Osteocyte (in vitro differentiated cells): Measurements from ENCODE around the gene KIF13A. TPM values are rescaled to one million over a fixed set of nuclear protein-coding genes. Genes with fewer than 3 reads are reported as not detected.
"Not testable (repeated sequence)": the region's sequence is repeated elsewhere in the genome, so short reads cannot be mapped to it uniquely, and the experiment has no call there.

Experiments
- DNase-seq: peaks from one replicate; pipeline ENCODE4 v3.0.0; 2021; ENCODE audit warnings: mixed read lengths; ENCODE audit not compliant: unreplicated experiment; ENCODE audit errors: extremely low spot score
- H3K27ac Mint-ChIP-seq: one replicate; pipeline ENCODE4 v1.8.0; 2021; ENCODE audit warnings: mild to moderate bottlenecking, mixed read lengths; ENCODE audit not compliant: unreplicated experiment
- H3K27me3 Mint-ChIP-seq: one replicate; pipeline ENCODE4 v1.8.0; 2021; ENCODE audit warnings: mixed read lengths; ENCODE audit not compliant: unreplicated experiment
- H3K36me3 Mint-ChIP-seq: one replicate; pipeline ENCODE4 v1.8.0; 2021; ENCODE audit warnings: mixed read lengths; ENCODE audit not compliant: unreplicated experiment
- H3K4me1 Mint-ChIP-seq: one replicate; pipeline ENCODE4 v1.8.0; 2021; ENCODE audit warnings: mixed read lengths; ENCODE audit not compliant: unreplicated experiment
- H3K4me3 Mint-ChIP-seq: one replicate; pipeline ENCODE4 v1.8.0; 2021; ENCODE audit warnings: mild to moderate bottlenecking, moderate library complexity, mixed read lengths; ENCODE audit not compliant: unreplicated experiment
- H3K9me3 Mint-ChIP-seq: one replicate; pipeline ENCODE4 v1.8.0; 2021; ENCODE audit warnings: mixed read lengths; ENCODE audit not compliant: unreplicated experiment
- CTCF ChIP-seq: fragments of 200-600 bp; sonication (generic); IDR thresholded peaks from 2 replicates; pipeline ENCODE4 v1.5.0; 2021; ENCODE audit warnings: antibody characterized with exemption, mild to moderate bottlenecking, moderate library complexity
- total RNA-seq: library from RNA; stranded (reverse); gene quantifications from 2 replicates; pipeline ENCODE4 v1.2.1, GENCODE V29; 2021

Gene KIF13A
- total RNA-seq, 1 donor from 2014 or later = 47.5 TPM

DNA sequence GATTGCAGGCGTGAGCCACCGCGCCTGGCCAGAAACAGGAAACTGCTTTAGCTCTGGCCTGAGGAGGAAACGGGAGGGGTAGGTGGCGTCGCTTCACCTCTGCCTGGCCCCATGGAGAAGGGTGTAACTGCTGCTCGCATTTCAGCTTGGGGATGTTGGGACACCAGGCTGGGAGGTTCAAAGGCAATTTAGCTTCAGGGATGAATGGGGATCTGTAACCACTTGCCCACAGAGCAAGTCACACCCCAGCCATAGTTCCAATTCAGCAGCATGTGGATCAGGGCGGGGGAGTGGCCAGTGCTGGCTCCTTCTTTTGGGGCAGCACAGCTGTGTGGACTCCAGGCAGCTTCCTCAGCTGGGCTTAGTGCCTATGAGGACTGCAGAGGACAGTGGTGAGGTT is 245.9 kb downstream of the KIF13A start:
- H3K4me1 Mint-ChIP-seq = peaks cover 7% of the 10 kb centered on the region

DNA sequence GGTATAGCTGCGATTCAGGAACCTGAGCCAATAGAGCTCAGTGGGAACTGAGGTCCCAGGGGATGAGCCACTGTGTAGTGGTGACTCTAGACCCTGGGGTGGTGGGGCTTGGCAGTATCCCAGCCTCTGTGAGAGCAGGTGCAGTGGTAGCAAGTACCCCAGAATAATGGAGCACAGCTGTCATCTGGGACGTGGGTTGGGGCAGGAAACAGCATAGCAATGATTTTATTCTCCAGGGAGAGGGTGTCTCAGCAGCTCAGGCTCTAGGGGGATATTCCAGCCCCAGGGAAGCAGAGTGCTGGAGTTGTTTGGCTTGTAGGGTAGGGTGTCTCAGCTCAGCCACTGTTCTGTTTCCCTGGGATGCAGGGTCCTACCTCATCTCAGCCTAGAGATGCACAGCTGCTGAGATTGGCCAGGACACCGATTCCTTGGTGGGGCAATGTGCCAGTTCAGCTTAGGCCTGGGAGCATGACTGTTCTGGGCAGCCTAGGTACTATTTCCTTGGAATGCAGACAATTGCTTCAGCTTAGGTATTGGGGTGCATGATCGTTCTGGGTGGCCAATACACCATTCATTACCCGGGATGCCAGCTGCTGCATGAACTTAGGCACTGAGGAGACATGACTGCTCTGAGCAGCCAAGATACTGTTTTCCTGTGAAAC is 246.7 kb downstream of the KIF13A start:
- Mint-ChIP-seq H3K4me3 (no peak overlapping the region), H3K9me3 (peaks cover 15% of the 10 kb centered on the region), H3K36me3 (no peaks in the 10 kb centered on the region), H3K4me1 (peaks cover 7% of the 10 kb centered on the region), H3K27me3 (no peaks in the 10 kb centered on the region), H3K27ac (no peak overlapping the region)
- TF ChIP-seq CTCF = no peak
- no peak for DNase-seq

More for the DNA sequence above, 245.9 kb downstream of the KIF13A start:
- no peak for TF ChIP-seq CTCF
- Mint-ChIP-seq H3K4me3 (no peak overlapping the region), H3K27me3 (no peaks in the 10 kb centered on the region), H3K36me3 (no peaks in the 10 kb centered on the region), H3K9me3 (peaks cover 15% of the 10 kb centered on the region), H3K27ac (no peak overlapping the region)
- no peak for DNase-seq

- Mint-ChIP-seq H3K4me3 (no peak overlapping the region), H3K36me3 (no peaks in the 10 kb centered on the region), H3K27me3 (no peaks in the 10 kb centered on the region), H3K4me1 (peaks cover 7% of the 10 kb centered on the region), H3K27ac (no peak overlapping the region), H3K9me3 (peaks cover 15% of the 10 kb centered on the region)
- no peak for TF ChIP-seq CTCF
- no peak for DNase-seq
Measured at GRCh38 chr6:17737704-17738252, 249.7 kb downstream of the KIF13A start.

DNA sequence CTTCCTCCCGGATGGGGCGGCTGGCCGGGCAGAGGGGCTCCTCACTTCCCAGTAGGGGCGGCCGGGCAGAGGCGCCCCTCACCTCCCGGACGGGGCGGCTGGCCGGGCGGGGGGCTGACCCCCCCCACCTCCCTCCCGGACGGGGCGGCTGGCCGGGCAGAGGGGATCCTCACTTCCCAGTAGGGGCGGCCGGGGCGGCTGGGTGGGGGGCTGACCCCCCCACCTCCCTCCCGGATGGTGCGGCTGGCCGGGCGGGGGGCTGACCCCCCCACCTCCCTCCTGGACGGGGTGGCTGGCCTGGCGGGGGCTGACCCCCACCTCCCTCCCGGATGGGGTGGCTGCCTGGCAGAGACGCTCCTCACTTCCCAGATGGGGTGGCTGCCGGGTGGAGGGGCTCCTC is 252.1 kb downstream of the KIF13A start:
- H3K27me3 Mint-ChIP-seq, DNase-seq, H3K36me3 Mint-ChIP-seq, H3K4me3 Mint-ChIP-seq, H3K4me1 Mint-ChIP-seq, H3K27ac Mint-ChIP-seq: not testable (repeated sequence)
- H3K9me3 Mint-ChIP-seq = peaks cover 15% of the 10 kb centered on the region

- TF ChIP-seq CTCF = no peak
- Mint-ChIP-seq H3K9me3 (no peaks in the 10 kb centered on the region), H3K4me3 (no peak overlapping the region), H3K27ac (no peak overlapping the region), H3K36me3 (no peaks in the 10 kb centered on the region), H3K4me1 (peaks cover 1% of the 10 kb centered on the region), H3K27me3 (no peaks in the 10 kb centered on the region)
- no peak for DNase-seq
Measured at GRCh38 chr6:17730078-17730704, 257.2 kb downstream of the KIF13A start.
